Dendritic cell treated with granulocyte-macrophage colony-stimulating factor and Interleukin-4, amounts not matched to agents 40 ng/mL and 50 ng/mL, for 4 days (primary cell): ENCODE results near the gene TENT5C.

Experiments used
- H3K27ac Mint-ChIP-seq: one replicate; pipeline ENCODE4 v1.8.0; 2022; ENCODE audit warnings: mild to moderate bottlenecking, mixed read lengths
- H3K27me3 Mint-ChIP-seq: one replicate; pipeline ENCODE4 v1.8.0; 2022; ENCODE audit warnings: mild to moderate bottlenecking, mixed read lengths
- H3K36me3 Mint-ChIP-seq: one replicate; pipeline ENCODE4 v1.8.0; 2022; ENCODE audit warnings: low read depth, mixed read lengths
- H3K4me1 Mint-ChIP-seq: one replicate; pipeline ENCODE4 v1.8.0; 2022; ENCODE audit warnings: low read depth, mixed read lengths
- H3K4me3 Mint-ChIP-seq: one replicate; pipeline ENCODE4 v1.8.0; 2022; ENCODE audit warnings: mild to moderate bottlenecking, moderate library complexity, mixed read lengths
- H3K9me3 Mint-ChIP-seq: one replicate; pipeline ENCODE4 v1.8.0; 2022; ENCODE audit warnings: mixed read lengths
- intact Hi-C: fragments of 100-400 bp; cut with micrococcal nuclease; formaldehyde crosslinking; loops from one replicate; pipeline ENCODE4 v1.15.0; 2022

TENT5C gene

GRCh38 chr1:117620440-117620839 is 14.6 kb downstream of the TENT5C start:
- H3K4me3 Mint-ChIP-seq = no peak overlapping the region
- intact Hi-C loops = no loop called here

GRCh38 chr1:117621316-117621715 is 15.5 kb downstream of the TENT5C start:
- H3K9me3 Mint-ChIP-seq = no peaks in the 10 kb centered on the region
- intact Hi-C loops = no loop called here
- no peaks in the 10 kb centered on the region for H3K36me3 Mint-ChIP-seq
- H3K27me3 Mint-ChIP-seq = no peaks in the 10 kb centered on the region
- H3K4me3 Mint-ChIP-seq = no peak overlapping the region
- H3K27ac Mint-ChIP-seq = peak overlapping the region; percentile 7
- peaks cover 7% of the 10 kb centered on the region for H3K4me1 Mint-ChIP-seq

More at GRCh38 chr1:117620440-117620839, 14.6 kb downstream of the TENT5C start:
- Mint-ChIP-seq H3K27ac (no peak overlapping the region), H3K36me3 (no peaks in the 10 kb centered on the region), H3K9me3 (no peaks in the 10 kb centered on the region), H3K27me3 (no peaks in the 10 kb centered on the region), H3K4me1 (peaks cover 7% of the 10 kb centered on the region)

- no peaks in the 10 kb centered on the region for H3K36me3 Mint-ChIP-seq
- intact Hi-C loops = no loop called here
- no peak overlapping the region for H3K27ac Mint-ChIP-seq
- H3K9me3 Mint-ChIP-seq = no peaks in the 10 kb centered on the region
- H3K4me1 Mint-ChIP-seq = peaks cover 11% of the 10 kb centered on the region
- H3K27me3 Mint-ChIP-seq = no peaks in the 10 kb centered on the region
- H3K4me3 Mint-ChIP-seq = no peak overlapping the region
These were observed 16.9 kb downstream of the TENT5C start for GRCh38 chr1:117622726-117623125.

GRCh38 chr1:117623141-117623540 is 17.3 kb downstream of the TENT5C start:
- Mint-ChIP-seq H3K36me3 (no peaks in the 10 kb centered on the region), H3K9me3 (no peaks in the 10 kb centered on the region), H3K27me3 (no peaks in the 10 kb centered on the region), H3K4me3 (no peak overlapping the region), H3K4me1 (peaks cover 12% of the 10 kb centered on the region), H3K27ac (no peak overlapping the region)
- intact Hi-C loops = no loop called here

GRCh38 chr1:117623698-117624097 is 17.9 kb downstream of the TENT5C start:
- intact Hi-C loops = no loop called here
- no peak overlapping the region for H3K27ac Mint-ChIP-seq
- peaks cover 12% of the 10 kb centered on the region for H3K4me1 Mint-ChIP-seq
- no peaks in the 10 kb centered on the region for H3K27me3 Mint-ChIP-seq
- H3K36me3 Mint-ChIP-seq = no peaks in the 10 kb centered on the region
- no peak overlapping the region for H3K4me3 Mint-ChIP-seq
- H3K9me3 Mint-ChIP-seq = no peaks in the 10 kb centered on the region

- Mint-ChIP-seq H3K36me3 (no peaks in the 10 kb centered on the region), H3K9me3 (no peaks in the 10 kb centered on the region), H3K4me1 (peaks cover 12% of the 10 kb centered on the region)
These were observed 21.8 kb downstream of the TENT5C start for GRCh38 chr1:117627546-117628130.

GRCh38 chr1:117628343-117628742 is 22.5 kb downstream of the TENT5C start:
- Mint-ChIP-seq H3K9me3 (no peaks in the 10 kb centered on the region), H3K36me3 (no peaks in the 10 kb centered on the region), H3K27ac (no peak overlapping the region), H3K4me1 (peaks cover 11% of the 10 kb centered on the region), H3K27me3 (no peaks in the 10 kb centered on the region), H3K4me3 (no peak overlapping the region)
- intact Hi-C loops = no loop called here

More at GRCh38 chr1:117627546-117628130, 21.8 kb downstream of the TENT5C start:
- intact Hi-C loops = no loop called here
- Mint-ChIP-seq H3K27me3 (no peaks in the 10 kb centered on the region), H3K4me3 (no peak overlapping the region), H3K27ac (no peak overlapping the region)

GRCh38 chr1:117629625-117630422 is 24.0 kb downstream of the TENT5C start:
- intact Hi-C loops = no loop called here
- Mint-ChIP-seq H3K4me3 (no peak overlapping the region), H3K27ac (no peak overlapping the region), H3K4me1 (peaks cover 19% of the 10 kb centered on the region), H3K27me3 (no peaks in the 10 kb centered on the region), H3K36me3 (no peaks in the 10 kb centered on the region), H3K9me3 (no peaks in the 10 kb centered on the region)

- no peaks in the 10 kb centered on the region for H3K27me3 Mint-ChIP-seq
- no peak overlapping the region for H3K4me3 Mint-ChIP-seq
- intact Hi-C loops = no loop called here
- no peaks in the 10 kb centered on the region for H3K36me3 Mint-ChIP-seq
- H3K9me3 Mint-ChIP-seq = no peaks in the 10 kb centered on the region
- H3K27ac Mint-ChIP-seq = no peak overlapping the region
- peaks cover 19% of the 10 kb centered on the region for H3K4me1 Mint-ChIP-seq
These were observed 24.7 kb downstream of the TENT5C start for GRCh38 chr1:117630423-117630998.

- Mint-ChIP-seq H3K27me3 (no peaks in the 10 kb centered on the region), H3K4me3 (no peak overlapping the region), H3K36me3 (no peaks in the 10 kb centered on the region), H3K9me3 (no peaks in the 10 kb centered on the region), H3K4me1 (peaks cover 28% of the 10 kb centered on the region), H3K27ac (no peak overlapping the region)
- intact Hi-C loops = no loop called here
These were observed 25.7 kb downstream of the TENT5C start for GRCh38 chr1:117631359-117632160.

- no peaks in the 10 kb centered on the region for H3K9me3 Mint-ChIP-seq
- intact Hi-C loops = no loop called here
- H3K27me3 Mint-ChIP-seq = no peaks in the 10 kb centered on the region
- H3K4me3 Mint-ChIP-seq = no peak overlapping the region
- H3K36me3 Mint-ChIP-seq = no peaks in the 10 kb centered on the region
- H3K4me1 Mint-ChIP-seq = peaks cover 32% of the 10 kb centered on the region
- no peak overlapping the region for H3K27ac Mint-ChIP-seq
These were observed 26.6 kb downstream of the TENT5C start for GRCh38 chr1:117632269-117633067.

- intact Hi-C loops = no loop called here
- H3K4me3 Mint-ChIP-seq = no peak overlapping the region
- peaks cover 28% of the 10 kb centered on the region for H3K4me1 Mint-ChIP-seq
These were observed 27.2 kb downstream of the TENT5C start for GRCh38 chr1:117633068-117633345.

GRCh38 chr1:117633423-117633822 is 27.6 kb downstream of the TENT5C start:
- H3K4me1 Mint-ChIP-seq = peaks cover 28% of the 10 kb centered on the region
- H3K9me3 Mint-ChIP-seq = no peaks in the 10 kb centered on the region
- intact Hi-C loops = no loop called here
- H3K36me3 Mint-ChIP-seq = no peaks in the 10 kb centered on the region
- H3K27ac Mint-ChIP-seq = no peak overlapping the region
- no peaks in the 10 kb centered on the region for H3K27me3 Mint-ChIP-seq
- H3K4me3 Mint-ChIP-seq = no peak overlapping the region

More at GRCh38 chr1:117633068-117633345, 27.2 kb downstream of the TENT5C start:
- H3K27me3 Mint-ChIP-seq = no peaks in the 10 kb centered on the region
- H3K27ac Mint-ChIP-seq = no peak overlapping the region
- H3K36me3 Mint-ChIP-seq = no peaks in the 10 kb centered on the region
- H3K9me3 Mint-ChIP-seq = no peaks in the 10 kb centered on the region
